GM19035 (cell line): ENCODE results near the gene CALD1.
A peak's percentile ranks its signal among the peaks of the same experiment; 100 is the strongest.

Experiments used
- ATAC-seq: cut with Tn5 transposase; IDR thresholded peaks from one replicate; pipeline ENCODE4 v1.9.1; 2021; ENCODE audit not compliant: unreplicated experiment

CALD1 gene

DNA sequence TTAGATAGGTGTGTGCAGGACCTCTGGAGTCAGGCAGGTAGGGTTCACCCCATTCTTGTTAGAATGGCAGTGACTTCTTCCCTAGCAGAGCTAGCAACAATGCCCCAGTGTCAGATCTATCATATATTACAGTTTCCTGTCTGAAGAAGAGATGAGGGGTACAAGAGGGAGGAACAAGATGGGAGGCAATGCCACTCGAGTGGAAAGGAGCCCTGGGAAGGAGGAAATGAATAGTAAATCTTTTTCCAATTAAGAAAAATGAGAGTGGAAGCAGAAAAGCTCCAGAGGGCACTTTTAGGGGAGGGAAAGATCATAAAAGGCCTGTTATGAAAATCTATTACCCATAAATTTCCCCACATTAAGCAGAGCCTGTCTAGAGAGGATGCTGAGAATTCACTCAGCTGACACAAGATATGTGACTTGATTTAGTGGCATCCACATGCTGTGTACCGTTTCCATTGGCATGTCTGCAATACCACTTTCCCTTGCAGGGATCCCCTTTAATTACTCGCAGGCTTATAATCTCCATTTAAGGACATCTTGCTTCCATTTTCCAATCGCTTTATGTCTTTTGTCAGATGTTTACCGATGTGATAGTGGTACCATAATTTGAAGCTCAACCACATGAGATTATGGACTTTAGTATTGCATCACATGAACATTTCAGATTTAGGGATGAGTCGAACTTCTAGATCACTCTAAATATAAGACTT, 136.9 kb downstream of the CALD1 start:
- no peak for ATAC-seq

DNA sequence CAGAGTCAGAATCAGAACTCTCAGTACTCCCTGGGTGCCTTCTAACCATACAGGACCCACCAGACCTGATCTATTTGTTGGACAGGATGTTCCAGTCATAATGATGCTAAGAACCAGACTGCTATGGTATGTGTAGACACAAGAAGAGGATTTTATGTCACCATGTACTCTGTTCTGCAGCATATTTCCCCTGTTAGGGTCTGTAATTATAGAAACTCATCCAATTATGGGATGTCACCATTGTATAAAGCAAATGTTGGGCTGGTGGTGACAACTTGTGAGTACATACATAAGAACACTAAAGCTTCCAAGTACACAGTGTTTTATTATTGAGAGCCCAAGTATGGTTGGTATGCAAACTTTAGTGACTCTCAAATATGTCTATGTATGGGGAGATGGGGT, 139.8 kb downstream of the CALD1 start:
- no peak for ATAC-seq

DNA sequence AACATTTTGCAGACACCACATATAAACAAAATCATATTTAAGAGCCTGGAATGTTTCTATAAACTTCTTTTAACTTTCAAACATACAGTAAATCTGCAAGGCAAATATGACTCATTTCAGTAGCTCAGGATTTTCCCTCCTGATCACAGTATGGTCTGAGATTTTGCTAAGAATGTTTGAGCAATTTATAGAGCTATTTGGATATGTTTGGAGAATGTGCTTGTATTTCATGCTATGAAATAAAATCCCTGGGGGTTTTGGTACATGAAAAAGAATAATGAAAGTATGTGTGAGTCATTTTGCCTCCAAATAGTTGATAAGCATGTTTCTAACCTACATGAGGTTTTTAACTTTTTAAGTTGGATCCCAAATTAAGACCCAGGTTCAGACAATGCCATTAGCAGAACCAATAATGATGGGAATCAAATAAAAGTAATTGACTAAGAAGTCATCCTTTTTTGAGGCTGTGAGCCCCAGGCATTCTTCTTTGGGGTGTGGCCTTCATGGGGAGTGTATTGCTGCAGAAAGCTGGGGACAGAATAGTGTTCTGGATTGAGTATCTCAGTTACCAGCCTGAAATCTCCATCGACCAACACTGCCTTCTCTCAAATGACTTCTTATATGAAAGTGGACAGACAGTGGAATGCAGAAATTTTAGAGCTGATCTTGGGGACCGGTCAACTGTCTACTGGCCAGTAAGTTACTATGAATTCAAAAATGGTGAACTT, 140.8 kb downstream of the CALD1 start:
- peak; percentile 53 for ATAC-seq

DNA sequence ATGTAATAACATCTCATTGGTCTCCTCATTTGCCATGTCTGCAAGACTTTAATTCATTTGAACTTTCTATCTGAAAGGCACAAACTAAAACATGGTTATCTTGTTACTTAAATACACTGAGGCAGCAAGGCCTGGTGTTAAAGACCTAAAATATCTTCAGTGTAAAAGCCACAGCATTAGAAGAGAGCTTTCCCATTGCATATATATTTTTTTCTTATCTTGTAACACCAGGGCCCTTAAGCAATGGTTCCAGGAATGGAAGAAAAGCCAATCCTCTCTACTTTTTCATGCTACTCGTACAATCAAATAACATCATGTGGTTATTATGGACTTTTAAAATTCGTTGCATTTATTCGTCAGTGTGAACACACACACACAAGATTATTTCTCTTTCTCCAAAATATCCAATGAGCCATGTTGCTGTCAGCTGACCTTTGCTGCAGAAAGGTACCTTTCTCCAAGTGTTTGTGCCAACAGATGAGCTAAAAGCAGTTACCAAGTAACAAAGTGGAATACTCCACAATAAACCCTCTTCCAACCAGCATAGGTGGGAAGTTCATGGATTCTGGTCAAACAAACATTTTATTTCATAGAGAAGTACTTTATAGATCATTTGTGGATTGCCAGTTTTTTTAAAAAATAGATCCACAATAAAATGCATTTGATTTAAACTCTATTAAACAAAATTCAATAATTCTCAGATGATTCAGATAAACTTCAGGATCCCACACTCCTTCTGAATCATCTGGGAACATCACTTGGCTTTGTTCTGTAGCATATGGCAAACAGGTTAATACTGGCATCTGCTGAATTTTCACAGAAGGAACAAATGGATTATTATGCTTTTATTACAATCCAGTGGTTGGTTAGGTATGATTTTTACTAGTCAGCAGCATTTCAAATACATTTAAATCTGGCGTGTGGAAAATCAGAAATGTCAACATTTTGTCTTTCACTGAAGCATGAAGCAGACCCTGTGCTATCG, 143.6 kb downstream of the CALD1 start:
- no peak for ATAC-seq

DNA sequence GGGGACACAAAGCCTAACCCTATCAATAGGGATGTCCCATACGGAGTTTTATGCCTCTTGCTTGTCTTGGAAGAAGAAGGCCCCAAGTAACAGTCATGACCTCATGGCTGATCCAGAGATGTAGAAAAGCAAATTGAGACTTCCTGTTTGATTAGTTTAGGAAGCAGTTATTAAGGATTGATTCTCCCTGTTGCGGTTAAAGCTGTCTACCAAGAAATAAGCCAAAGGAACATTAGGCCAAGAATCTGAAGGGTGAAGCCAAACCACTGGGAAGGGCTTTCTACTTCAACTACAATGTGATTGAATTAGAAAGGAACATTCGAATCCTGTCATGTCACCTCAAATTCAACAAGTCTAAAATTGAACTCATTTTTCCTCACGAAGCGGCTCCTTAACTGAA, 146.3 kb downstream of the CALD1 start:
- ATAC-seq = no peak

DNA sequence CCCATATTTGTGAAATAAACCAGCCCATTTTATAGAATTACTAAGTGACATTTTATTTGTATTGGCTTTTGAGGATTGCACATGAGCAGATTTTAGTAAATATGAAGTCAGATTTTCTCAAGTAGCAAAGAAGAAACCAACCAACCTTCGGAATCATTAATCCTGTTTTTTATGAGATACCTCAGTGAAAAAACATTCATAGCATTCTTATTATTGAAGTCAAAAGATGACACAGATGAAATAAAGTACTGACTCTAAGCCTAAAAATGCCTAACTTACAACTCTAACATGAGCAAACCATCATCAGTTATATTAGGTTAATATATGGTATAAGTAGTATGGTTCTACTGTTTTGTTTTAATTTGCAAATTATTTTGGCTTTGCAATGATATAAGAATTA, 147.0 kb downstream of the CALD1 start:
- no peak for ATAC-seq

DNA sequence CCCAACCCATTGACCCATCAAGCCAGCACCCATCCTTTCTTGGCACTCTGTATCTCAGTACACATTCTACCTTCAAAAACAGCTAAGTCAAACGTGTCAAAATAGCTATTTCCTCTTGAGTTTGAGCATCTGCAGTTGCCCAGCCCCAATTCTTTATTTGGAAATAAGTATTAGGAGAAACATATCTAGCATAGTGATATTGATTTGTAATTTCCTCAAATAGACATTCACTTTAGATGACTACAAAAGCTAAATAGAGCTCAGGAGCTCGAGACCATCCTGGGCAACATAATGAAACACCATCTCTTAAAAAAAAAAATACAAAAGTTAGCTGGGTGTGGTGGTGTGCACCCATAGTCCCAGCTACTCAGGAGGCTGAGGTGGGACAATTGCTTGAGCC, 147.6 kb downstream of the CALD1 start:
- ATAC-seq = no peak

DNA sequence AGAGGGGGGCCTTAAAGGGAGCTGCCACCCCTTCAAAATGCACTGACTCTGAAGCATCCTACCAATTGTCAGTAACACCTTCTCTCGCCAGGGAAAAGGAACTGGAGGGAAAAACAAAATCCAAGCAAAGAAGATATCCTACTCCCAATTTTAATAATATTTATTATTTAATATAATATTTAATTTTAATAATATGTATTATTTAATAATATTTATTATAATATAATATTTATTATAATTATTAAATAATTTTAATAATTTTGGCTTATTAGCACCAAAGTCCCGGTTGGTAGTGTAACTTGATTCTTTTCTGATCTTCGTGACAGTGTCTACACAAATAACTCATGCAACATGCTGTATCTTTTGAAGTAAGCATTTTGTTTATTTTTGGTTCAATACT, 148.3 kb downstream of the CALD1 start:
- no peak for ATAC-seq

DNA sequence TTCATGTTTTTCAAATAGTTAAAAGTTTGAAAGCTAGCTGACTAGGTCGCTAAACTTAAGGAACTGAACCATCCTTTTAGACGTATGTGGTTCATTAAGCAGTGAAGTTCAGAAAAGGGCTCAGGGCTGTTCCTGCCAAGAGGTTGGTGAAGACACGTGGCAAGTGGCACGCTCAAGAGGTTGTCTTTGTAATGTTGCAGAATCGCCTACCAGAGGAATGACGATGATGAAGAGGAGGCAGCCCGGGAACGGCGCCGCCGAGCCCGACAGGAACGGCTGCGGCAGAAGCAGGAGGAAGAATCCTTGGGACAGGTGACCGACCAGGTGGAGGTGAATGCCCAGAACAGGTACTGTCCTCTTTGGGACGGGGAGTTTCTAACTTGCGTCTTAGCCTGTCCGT, 149.1 kb downstream of the CALD1 start:
- ATAC-seq = no peak

DNA sequence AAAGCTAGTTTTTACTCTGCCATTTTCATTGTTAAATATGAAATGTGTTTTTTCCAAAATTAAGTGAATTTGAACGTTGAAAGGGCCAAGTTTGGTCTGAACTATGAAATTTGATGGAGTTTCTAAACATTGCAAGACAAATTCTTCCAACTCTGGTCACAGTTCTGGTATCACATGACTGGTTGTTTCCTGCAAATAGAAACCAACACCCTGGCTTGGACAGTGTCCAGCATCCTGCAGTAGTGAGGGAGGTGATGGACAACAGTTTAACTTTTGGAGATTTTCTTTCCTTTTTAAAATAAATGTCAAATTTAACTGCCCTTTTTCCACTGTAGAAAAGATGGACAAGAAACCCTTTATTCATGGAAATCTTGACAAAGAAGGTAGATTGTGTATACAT, 152.1 kb downstream of the CALD1 start:
- no peak for ATAC-seq

DNA sequence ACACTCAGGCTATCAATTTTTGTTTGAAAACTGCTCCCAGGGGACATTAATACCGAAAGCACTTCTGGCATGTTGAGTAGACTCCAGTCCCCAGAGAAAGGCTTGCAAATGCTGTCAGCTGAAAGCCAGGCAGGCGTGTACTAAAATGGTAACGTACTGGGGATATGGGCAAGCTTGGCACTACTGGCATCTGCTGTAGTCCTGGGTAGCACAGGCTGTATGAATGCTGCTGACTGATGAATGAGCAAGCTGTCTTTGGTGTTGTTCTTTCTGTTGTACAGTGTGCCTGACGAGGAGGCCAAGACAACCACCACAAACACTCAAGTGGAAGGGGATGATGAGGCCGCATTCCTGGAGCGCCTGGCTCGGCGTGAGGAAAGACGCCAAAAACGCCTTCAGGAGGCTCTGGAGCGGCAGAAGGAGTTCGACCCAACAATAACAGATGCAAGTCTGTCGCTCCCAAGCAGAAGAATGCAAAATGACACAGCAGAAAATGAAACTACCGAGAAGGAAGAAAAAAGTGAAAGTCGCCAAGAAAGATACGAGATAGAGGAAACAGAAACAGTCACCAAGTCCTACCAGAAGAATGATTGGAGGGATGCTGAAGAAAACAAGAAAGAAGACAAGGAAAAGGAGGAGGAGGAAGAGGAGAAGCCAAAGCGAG, 153.4 kb downstream of the CALD1 start:
- no peak for ATAC-seq

DNA sequence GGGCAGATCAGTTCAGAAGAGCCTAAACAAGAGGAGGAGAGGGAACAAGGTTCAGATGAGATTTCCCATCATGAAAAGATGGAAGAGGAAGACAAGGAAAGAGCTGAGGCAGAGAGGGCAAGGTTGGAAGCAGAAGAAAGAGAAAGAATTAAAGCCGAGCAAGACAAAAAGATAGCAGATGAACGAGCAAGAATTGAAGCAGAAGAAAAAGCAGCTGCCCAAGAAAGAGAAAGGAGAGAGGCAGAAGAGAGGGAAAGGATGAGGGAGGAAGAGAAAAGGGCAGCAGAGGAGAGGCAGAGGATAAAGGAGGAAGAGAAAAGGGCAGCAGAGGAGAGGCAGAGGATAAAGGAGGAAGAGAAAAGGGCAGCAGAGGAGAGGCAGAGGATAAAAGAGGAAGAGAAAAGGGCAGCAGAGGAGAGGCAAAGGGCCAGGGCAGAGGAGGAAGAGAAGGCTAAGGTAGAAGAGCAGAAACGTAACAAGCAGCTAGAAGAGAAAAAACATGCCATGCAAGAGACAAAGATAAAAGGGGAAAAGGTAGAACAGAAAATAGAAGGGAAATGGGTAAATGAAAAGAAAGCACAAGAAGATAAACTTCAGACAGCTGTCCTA, 154.1 kb downstream of the CALD1 start:
- no peak for ATAC-seq

DNA sequence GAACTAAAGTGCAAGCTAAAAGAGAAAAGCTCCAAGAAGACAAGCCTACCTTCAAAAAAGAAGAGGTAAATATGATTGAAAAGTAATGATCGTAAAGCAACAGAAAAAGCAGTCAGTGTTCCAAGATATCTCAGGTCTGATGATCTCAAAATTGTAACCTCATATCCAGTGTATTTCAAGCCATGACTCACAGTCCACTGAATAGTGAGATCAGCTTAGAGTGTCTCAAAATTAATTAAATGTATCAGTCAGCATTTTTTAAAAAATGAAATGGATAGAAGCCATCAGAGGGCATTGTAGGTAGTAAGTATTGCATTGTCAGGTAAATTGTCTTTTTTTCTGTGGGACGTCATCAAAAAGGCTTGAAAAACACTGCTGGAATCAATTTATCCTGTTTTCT, 156.3 kb downstream of the CALD1 start:
- ATAC-seq = no peak

DNA sequence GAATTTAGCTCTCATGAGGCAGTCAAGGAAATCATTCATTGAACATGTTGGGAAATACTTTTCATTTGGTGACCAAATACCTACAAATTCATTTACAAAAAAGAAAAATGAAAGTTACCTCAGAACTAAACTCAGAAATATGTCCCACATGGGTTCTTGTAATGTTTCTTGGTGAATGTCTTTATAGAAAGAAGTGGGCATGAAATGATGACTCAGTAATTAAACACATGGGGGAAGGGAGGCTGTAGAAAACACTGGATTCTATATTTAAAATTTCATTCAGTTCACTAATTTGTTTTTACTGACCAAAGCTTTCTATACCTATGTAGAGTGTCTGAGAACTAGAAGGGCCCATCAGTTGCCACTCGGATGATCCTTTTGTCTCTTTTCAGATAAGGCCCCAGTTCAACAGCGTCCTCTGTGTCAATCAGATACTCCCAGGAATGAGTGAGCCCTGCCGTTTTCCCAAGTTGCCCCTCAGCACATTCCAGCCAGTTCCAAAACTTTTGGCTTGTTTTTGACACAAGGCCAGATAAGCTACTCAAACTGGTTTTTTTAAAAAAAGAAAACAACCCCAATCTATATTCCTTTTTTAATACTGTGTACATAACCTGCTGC, 157.6 kb downstream of the CALD1 start:
- ATAC-seq = no peak

DNA sequence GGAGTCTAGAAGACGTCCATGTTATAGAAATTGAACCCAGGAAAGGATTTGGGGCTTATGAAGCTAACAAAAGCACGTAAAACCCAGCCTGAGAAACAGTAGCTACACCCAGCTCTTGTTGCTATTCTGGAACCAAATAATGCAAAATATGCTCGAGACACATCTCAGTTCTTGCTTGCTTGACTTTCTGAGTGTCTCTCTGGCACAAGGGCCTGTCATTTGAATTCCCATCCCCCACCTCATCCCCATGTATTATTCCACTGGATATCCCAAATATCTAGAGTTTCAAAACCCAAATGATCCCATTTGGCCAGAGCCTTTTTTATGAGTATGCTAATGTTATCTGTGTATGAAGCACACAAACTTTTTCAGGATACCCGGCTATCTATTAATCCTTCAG, 158.7 kb downstream of the CALD1 start:
- ATAC-seq = no peak

DNA sequence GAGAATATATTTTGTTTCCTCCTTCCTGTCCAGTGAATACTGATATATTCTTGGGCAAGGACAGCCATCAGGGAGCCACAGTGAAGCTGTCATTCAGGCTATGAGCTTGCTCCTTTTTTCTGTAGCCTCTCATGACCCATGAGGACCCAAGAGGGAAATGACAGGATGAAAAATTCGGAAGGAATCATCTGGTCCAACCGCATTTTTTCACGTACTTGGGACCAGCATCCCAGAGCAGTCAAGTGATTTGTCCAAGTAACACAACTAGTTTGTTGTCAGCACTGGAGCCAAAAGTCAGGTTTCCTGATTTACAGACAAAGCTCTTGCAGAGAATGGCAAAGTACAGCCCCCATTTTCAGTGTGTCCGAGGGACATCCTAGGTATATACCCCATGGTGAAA, 159.7 kb downstream of the CALD1 start:
- no peak for ATAC-seq

DNA sequence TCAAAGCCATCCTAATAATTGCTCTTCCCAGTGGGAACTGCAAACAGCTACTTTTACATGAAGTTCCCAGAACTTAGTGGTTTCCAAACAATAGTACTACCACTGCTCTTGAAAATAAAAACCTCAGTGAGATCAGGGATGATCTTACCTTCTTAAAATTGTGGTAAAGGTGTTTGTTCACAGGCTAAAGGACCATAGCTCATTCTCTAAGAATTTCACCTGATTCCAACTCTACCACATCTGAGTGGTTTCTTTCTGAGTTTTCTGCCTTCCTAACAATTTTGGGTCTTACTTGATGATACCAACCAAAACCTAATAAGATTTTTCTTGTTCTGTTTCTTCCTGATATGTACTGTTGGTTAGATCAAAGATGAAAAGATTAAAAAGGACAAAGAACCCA, 161.3 kb downstream of the CALD1 start:
- ATAC-seq = no peak

DNA sequence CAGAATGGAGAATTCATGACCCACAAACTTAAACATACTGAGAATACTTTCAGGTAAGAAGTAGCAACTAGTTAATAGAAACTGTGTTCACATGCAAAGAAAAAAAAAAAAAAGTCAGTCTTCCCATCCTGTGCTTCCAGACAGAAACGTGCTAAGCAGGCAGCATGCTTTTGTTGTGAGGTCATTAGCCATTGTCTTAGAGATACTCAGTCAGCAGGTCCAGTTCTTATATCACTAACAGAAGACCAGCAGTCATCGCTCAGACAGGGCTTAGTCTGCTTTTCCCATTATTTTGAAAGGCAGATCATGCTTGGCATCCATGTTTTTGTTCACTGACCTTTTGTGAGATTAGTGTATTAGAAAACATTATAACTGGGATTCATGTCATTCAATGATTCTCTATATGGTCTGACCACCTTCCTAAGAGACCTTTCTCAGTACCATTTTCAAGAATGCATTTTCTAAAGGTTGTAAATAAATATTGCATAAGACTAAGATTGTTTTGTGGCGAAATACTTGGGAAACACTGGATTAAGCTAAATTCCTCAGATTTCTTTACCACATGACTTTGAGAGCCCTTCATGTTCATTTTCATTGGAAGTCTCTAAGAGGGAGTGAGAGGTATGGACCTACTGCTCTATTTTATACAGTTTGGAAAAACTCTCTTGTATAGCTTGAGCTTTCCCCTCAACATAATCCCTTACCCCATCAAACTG, 161.9 kb downstream of the CALD1 start:
- ATAC-seq = no peak

DNA sequence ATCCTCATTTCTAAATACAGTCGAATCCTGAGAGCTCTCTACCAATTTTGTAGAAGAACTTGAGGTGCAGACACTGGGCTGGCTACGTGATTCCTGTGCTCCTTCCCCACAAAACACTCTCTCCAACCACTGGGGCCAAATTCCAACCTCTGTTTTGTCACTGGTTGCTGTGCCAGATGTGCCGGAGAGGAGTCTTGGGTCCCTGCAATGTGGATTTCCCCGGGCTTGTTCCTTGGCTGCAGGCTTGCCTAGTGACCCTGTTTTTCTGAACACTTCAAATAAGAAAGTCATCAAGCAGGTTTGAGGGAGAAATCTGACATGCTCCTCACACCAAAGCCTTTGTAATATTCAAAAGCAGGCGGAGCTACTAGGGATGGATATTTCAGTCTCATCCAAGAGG, 162.5 kb downstream of the CALD1 start:
- ATAC-seq = no peak
